ENCODE measurements around the gene ACACB.

ACACB gene

DNA sequence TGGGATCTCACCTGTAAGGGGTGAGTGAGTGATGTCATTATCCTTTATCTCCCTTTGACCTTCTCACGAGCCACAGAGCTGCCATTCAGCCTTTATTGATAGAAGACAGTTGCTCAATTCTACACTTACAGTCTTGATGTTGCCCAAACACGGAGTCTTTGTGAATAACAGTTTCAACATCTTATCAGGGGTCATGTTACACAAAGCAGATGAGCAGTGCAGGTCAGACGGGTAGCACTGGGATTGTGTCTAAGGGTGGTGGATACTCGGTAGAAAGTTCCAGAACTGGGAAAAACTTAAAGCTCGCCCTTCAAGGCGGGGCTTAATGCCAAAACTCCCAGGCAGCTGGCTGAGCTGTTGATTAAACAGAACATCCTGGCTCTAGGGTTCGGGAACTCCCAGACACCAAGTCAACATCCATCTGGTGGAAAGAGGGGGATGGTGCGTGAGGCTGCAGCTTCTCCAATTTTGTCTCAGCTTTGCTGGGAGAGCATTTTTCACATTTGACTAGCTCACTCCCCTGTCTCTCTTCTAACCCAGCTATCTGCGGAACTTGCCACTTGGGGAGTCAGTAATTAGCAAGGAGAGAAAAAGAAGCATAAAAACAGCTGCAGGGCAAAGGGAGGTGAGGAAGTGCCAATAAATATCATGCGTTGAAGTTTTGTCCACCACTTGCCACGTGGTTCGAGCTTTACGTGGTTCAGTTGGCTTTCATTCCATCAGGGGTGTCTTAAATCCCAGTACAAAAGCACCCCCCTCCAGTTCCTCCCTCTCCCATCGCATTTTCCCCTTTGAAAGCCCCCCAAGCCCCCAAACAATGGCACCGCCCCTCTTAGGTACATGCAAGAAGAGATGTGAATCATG lies 161.7 kb downstream of the ACACB start:
- no peak for DNase-seq (ENCODE audit: low read depth in 2 of 2)

GRCh38 chr12:109278912-109279311 lies 162.5 kb downstream of the ACACB start:
- no peak for DNase-seq (ENCODE audit: low read depth in 2 of 2)

GRCh38 chr12:109279525-109279924 lies 163.1 kb downstream of the ACACB start:
- no peak for DNase-seq (ENCODE audit: low read depth in 2 of 2)

- DNase-seq (ENCODE audit: low read depth in 2 of 2) = no peak
Measured at GRCh38 chr12:109281452-109281851, 165.1 kb downstream of the ACACB start.

- no peak for DNase-seq (ENCODE audit: low read depth in 2 of 2)
Measured at GRCh38 chr12:109284392-109284791, 168.0 kb downstream of the ACACB start.

- no peak for DNase-seq (ENCODE audit: low read depth in 2 of 2)
Measured at GRCh38 chr12:109286252-109286651, 169.9 kb downstream of the ACACB start.

DNA sequence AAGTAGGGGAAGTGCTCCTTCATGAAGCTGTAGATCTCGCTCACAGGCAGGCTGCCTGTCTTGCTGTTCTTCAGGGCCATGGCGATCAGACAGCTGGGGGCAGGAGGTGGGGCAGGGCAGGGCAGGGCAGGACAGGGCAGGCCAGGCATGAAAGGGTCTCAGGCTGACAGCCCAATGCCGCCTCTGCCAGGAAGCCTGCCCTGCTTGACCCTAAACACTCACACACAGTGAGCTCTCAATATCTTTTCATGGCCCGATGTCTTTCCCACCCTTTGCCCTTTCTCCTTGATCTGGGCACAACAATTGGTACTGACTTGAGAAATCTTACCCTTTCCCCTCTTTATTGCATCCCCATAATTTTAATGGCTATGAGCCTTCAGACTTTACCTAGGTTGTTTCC lies 170.3 kb downstream of the ACACB start:
- DNase-seq (ENCODE audit: low read depth in 2 of 2) = no peak

DNA sequence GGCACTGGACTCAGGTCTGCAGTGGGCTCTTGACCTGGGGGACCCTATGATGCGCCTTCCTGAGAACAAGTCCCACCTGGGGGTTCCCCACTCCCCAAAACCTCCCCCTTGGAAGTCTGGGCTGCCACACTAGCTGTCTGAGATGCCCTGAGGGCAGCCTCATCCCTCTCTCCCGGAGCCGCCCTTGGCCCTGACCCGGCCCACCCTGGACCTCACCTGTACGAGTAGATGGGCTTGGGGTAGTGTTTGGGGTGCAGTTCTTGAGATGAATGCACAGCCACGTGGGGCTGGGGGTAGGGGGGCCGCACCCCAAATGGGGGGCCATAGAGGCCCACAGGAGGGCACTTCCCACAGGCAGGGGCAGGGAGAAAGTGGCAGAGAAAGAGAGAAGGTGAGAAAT lies 170.8 kb downstream of the ACACB start:
- DNase-seq (ENCODE audit: low read depth in 2 of 2) = no peak

DNA sequence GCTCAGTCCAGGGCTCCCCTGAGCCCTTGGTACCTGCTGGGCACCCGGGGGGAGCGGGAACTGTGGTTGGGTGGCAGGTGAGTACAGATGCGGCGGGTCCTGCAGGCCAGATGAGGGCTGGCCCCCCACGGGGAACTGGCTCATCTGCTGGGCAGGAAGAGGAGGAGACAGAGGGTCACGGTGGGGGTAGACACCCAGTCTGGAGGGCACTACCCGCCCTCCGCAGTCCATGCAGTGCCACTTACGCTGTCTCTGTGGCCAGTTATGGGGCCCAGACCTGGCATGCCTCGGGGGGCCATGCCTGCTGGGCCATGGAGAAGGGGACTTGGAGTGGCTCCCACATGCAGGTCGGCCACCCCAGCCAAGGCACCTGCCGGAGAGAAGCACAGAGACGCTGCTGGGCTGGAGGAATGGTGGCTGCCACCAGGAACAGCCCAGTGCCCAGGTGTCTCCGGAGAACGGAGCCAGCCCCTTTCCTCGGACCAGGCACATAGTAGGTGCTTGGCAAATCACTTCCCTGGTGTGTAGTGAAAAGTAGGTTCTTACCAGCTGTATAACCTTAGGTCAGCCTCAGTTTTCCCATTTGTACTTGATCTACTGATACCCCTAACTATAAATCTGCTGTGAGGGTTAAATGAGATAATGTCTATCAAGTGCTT lies 171.6 kb downstream of the ACACB start:
- DNase-seq (ENCODE audit: low read depth in 2 of 2) = no peak

DNA sequence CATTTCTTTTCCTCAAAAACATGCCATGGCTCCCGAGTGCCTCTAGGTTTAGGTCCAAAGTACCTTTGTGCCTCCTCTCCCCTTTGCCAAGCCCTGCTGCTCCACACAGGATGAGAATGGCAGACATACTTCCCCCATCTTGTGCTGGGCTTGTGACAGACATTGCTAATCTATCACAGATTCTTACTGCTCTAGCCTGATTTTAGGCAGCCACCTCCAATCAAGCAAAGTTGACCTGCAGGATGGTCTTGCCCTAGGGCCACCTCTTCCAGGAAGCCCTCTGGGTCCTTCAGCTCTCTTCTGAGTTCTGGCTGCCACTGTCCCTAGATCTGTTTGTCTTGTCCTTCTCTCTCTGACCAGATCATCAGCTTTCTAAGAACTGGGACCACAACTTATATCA lies 172.2 kb downstream of the ACACB start:
- DNase-seq (ENCODE audit: low read depth in 2 of 2) = no peak

DNA sequence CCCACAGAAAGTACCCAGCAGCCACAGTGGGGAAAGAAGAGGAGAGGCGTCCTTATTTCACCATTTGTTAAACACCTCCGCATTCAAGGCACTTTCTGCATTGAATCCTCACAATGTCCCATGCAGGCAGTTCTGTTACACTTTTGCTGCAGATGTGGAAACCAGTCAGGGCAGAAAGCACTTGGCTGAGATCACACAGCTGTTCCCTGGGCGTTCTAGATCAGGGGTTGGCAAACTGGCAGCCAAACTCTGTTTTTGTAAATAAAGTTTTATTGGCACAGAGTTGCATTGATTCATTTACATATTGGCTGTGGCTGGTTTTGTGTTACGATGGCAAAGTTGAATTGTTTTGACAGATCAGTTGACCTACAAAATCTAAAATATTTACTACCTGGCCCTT lies 172.6 kb downstream of the ACACB start:
- no peak for DNase-seq (ENCODE audit: low read depth in 2 of 2)

DNA sequence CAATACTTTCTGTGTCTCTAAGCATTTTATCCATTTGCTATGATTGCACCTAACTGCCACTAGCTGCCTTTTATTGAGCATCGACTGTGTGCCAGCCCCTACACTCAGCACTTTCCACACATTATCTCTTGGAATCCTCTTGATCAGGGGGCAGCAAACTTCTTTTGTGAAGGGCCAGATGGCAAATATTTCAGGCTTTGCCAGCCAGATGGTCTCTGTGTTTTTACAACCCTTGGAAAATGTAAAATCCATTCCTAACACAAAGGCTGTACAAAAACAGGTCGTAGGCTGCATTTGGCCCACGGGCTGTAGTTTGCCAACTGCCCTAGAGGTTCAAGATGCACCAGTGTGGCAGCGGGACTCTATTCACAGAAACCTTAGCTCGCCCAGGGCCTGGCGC lies 173.2 kb downstream of the ACACB start:
- DNase-seq (ENCODE audit: low read depth in 2 of 2) = no peak

GRCh38 chr12:109290061-109290460 lies 173.7 kb downstream of the ACACB start:
- DNase-seq (ENCODE audit: low read depth in 2 of 2) = no peak

GRCh38 chr12:109291117-109291516 lies 174.7 kb downstream of the ACACB start:
- no peak for DNase-seq (ENCODE audit: low read depth in 2 of 2)

DNA sequence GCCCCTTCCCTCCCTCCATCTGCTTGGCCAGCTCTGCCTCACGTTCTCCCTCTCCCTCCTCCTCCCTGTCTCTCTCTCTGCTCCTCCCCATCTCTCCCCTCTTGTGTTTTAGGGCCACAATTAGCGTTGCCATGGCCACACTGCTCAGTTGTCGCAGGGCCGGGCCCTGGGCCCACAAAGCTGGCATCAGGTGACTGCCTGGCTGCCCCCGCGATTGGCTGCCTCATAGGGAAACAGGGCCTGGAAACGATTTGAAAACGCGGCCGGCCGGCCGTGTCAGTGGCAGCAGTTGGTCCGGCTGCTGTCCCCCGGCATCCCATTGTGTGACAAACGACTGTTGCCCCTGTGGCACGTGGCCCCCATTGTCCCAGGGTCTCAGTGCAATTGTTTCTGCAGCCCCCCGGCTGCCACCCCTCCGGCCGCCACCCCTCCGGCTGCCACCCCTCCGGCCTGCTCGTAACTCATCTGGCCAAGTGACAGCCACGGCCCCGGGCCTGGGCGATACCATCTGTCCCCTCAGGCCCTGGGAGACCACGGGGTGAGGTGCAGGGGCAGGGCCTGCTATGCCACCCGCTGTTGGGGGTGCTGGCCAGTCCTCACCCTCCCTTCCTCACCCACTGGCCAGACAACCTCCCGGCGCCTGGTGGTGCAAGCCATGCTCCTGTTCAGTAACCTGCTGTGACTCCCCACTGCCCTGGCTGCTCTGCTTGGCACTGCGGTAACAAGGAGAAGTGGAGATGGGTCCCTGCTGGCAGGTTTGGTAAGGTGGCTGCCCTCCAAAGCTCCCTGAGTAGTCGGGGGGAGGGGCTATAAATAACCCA lies 175.3 kb downstream of the ACACB start:
- DNase-seq (ENCODE audit: low read depth in 2 of 2) = no peak

DNA sequence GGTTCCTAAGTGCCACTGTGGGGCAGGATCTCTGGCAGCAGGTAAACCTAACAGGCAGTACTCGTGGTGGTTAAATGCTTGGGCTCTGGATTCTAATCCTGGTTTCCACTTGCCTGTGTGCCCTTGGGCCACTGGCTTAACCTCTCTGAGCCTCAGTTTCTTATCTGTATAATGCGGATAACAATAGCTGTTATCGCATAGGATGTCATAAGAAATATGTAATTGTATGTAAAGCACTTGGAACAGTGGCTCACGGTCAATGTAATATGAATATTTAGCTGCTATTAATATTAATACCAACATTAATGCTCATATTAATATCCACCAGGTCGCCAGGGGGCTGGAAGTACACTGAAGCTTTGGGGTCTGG lies 175.9 kb downstream of the ACACB start:
- no peak for DNase-seq (ENCODE audit: low read depth in 2 of 2)

- no peak for DNase-seq (ENCODE audit: low read depth in 2 of 2)
Measured at GRCh38 chr12:109293106-109293505, 176.7 kb downstream of the ACACB start.

- DNase-seq (ENCODE audit: low read depth in 2 of 2) = no peak
Measured at GRCh38 chr12:109294286-109294796, 178.0 kb downstream of the ACACB start.

GRCh38 chr12:109295764-109296425 lies 179.5 kb downstream of the ACACB start:
- no peak for DNase-seq (ENCODE audit: low read depth in 2 of 2)

- no peak for DNase-seq (ENCODE audit: low read depth in 2 of 2)
Measured at GRCh38 chr12:109296431-109296830, 180.0 kb downstream of the ACACB start.

- DNase-seq (ENCODE audit: low read depth in 2 of 2) = no peak
Measured at GRCh38 chr12:109299849-109300248, 183.5 kb downstream of the ACACB start.

Data from stimulated activated CD4-positive, alpha-beta T cell treated with anti-CD3 and anti-CD28 coated beads, Interleukin-15, amount 100 ng/mL, for 48 hours (primary cell).